Activated CD4-positive, alpha-beta T cell treated with anti-CD3 and anti-CD28 coated beads for 36 hours (primary cell): ENCODE measurements around the gene NADK. TPM values are rescaled to one million over a fixed set of nuclear protein-coding genes. Genes with fewer than 3 reads are reported as not detected.
"Not testable (repeated sequence)": the region's sequence is repeated elsewhere in the genome, so short reads cannot be mapped to it uniquely, and the experiment has no call there.

Source experiments
- ATAC-seq: fragments of 200-7000 bp; cut with Tn5 transposase; one replicate; pipeline ENCODE4 v1.10.0; 2021; ENCODE audit warnings: mild to moderate bottlenecking, moderate library complexity
- CTCF ChIA-PET: fragments of 350-600 bp; sonication (Branson Sonifier 250); formaldehyde crosslinking; loops from one replicate; lab custom pipeline; 2021; ENCODE audit warnings: antibody characterized with exemption; lab: Charles Lee
- POLR2A ChIA-PET: fragments of 350-600 bp; sonication (Branson Sonifier 250); formaldehyde crosslinking; loops from one replicate; lab custom pipeline; 2021; ENCODE audit warnings: antibody characterized with exemption, inconsistent platforms; lab: Charles Lee
- DNase-seq: peaks from one replicate; pipeline ENCODE4 v3.0.0-alpha.2; 2020
- H3K27ac Mint-ChIP-seq: one replicate; pipeline ENCODE4 v1.8.0; 2021; ENCODE audit warnings: mixed read lengths
- H3K27me3 Mint-ChIP-seq: one replicate; pipeline ENCODE4 v1.8.0; 2021; ENCODE audit warnings: mixed read lengths
- H3K36me3 Mint-ChIP-seq: one replicate; pipeline ENCODE4 v1.8.0; 2021; ENCODE audit warnings: low read depth, mixed read lengths
- H3K4me1 Mint-ChIP-seq: one replicate; pipeline ENCODE4 v1.8.0; 2021; ENCODE audit warnings: mixed read lengths
- H3K4me3 Mint-ChIP-seq: one replicate; pipeline ENCODE4 v1.8.0; 2021; ENCODE audit warnings: mild to moderate bottlenecking, moderate library complexity, mixed read lengths
- H3K9me3 Mint-ChIP-seq: one replicate; pipeline ENCODE4 v1.8.0; 2021; ENCODE audit warnings: low read depth, mixed read lengths
- intact Hi-C, 2 experiments: fragments of 100-400 bp; cut with DNase I in 1 of 2; cut with micrococcal nuclease in 1 of 2; formaldehyde crosslinking; loops; one replicate each; pipeline versions ENCODE4 v1.14.2 to v1.15.1; 2022 to 2024; cut with DNase I, micrococcal nuclease
- total RNA-seq, 2 experiments: library from RNA; stranded (reverse); gene quantifications; one replicate each; pipeline ENCODE4 v1.2.3, GENCODE V29; 2021

NADK gene
- total RNA-seq, 2 experiments from 2014 or later = 53.1 to 56.2 TPM

DNA sequence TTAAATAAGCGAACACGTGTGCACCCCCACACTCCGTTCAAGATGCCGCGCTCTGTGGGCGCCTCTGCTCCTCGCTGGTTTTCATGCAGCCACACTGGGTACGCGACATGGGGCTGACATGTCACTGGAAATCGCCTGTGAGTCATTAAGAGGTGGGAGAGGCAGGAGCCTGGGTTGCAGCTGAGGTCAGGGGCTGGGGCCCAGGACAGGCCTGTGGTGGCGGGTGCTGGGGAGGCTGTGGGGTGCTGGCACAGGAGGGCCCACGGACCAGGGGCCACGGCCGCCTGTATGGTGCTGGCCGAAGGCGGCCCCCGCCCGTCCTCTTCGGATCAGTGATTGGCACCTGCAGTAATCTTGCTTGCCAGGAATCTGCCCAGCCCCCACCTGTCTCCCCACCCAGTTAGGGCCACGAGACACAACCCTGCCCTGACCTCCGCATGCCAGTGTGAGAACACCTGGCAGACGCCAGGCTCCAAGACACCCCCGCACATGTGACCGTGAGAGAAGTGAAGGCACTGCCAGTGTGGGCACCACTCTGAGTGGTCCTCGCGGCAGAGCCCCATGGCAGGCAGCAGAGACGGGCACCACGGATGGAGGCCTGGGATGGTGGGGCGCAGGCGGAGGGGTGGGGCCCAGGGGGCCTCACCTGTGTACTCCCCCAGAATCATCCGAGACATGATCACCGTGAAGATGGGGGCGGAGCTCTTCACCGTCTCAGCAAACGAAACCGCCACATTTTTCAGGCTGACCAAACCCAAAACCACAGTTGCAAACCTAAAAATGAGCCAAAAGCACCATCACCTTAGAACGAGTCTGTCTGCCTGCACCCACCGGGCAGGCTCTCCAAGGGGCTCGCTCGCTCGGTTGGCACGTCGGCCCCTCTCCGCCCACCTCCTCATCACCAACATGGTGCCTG is 40.3 kb downstream of the NADK start:
- H3K4me1 Mint-ChIP-seq, H3K9me3 Mint-ChIP-seq, H3K27me3 Mint-ChIP-seq, H3K27ac Mint-ChIP-seq, intact Hi-C loops, DNase-seq, H3K4me3 Mint-ChIP-seq, H3K36me3 Mint-ChIP-seq, CTCF ChIA-PET, POLR2A ChIA-PET: not testable (repeated sequence)
- peak; percentile 55 for ATAC-seq

DNA sequence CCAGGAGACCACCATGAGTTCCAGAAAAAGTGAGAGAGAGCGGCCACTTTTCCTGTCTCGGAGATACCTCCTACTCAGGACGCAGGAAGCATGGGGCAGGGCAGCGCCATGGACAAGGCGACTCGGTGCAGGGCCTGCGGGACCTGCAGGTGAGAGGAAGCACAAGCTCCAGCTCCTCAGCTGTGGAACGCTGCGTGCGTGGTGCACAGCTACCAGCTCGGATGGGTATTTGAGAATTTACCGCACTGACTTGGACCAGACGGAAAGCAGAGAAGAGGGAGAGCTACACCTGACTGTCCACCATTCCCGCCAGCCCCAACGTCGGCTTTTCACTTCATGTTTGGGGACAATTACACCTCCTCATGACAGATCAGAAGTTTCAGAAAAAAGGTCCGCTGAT is 45.9 kb downstream of the NADK start:
- no peak for ATAC-seq
- Mint-ChIP-seq H3K9me3 (no peaks in the 10 kb centered on the region), H3K4me1 (peaks cover 10% of the 10 kb centered on the region), H3K4me3 (no peak overlapping the region), H3K27me3 (no peaks in the 10 kb centered on the region), H3K27ac (no peak overlapping the region), H3K36me3 (peaks cover 14% of the 10 kb centered on the region)
- ChIA-PET POLR2A (no interaction called here), CTCF (no interaction called here)
- DNase-seq = no peak
- intact Hi-C loops = no loop called here

DNA sequence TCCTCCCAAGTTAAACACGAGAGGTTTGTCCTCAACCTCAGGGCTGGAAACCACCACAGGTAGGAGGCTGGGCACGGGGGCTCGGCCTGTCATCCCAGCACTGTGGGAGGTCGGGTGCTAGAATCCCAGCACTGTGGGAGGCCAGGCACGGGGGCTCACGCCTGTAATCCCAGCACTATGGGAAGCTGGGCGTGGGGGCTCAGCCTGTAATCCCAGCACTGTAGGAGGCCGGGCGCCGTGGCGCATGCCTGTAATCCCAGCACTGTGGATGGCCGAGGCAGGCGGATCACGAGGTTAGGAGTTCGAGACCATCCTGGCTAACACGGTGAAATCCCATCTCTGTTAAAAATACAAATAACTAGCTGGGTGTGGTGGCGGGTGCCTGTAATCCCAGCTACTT is 47.4 kb downstream of the NADK start:
- CTCF ChIA-PET = no interaction called here

DNA sequence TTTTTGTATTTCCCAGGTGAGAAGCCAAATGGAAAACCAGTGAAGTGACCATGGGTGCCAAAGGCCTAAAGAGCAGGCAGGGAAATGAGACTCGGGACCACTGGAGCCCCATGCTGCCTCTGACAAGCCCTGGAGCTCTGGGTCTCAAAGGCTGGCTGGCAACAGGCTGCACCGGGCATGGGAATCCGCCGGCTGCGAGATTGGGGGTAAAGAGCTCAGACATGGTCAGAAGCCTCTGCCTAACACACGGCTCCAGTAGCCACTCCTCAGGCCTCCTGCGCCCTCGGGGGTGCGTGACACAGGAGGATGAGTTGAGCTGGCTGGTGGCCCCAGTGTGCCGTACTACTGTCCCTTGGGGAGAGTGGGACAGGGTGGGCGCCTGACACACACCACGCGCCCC is 48.0 kb downstream of the NADK start:
- H3K4me1 Mint-ChIP-seq = peaks cover 10% of the 10 kb centered on the region
- H3K27me3 Mint-ChIP-seq, intact Hi-C loops, H3K36me3 Mint-ChIP-seq, CTCF ChIA-PET, DNase-seq, ATAC-seq, POLR2A ChIA-PET, H3K27ac Mint-ChIP-seq, H3K9me3 Mint-ChIP-seq, H3K4me3 Mint-ChIP-seq: not testable (repeated sequence)

More for the DNA sequence above, 47.4 kb downstream of the NADK start:
- intact Hi-C loops = no loop called here
- no peak overlapping the region for H3K4me3 Mint-ChIP-seq
- no peak for DNase-seq
- peaks cover 12% of the 10 kb centered on the region for H3K36me3 Mint-ChIP-seq
- no peak for ATAC-seq
- no peak overlapping the region for H3K27ac Mint-ChIP-seq
- POLR2A ChIA-PET = no interaction called here
- peaks cover 10% of the 10 kb centered on the region for H3K4me1 Mint-ChIP-seq
- no peaks in the 10 kb centered on the region for H3K27me3 Mint-ChIP-seq
- no peaks in the 10 kb centered on the region for H3K9me3 Mint-ChIP-seq

DNA sequence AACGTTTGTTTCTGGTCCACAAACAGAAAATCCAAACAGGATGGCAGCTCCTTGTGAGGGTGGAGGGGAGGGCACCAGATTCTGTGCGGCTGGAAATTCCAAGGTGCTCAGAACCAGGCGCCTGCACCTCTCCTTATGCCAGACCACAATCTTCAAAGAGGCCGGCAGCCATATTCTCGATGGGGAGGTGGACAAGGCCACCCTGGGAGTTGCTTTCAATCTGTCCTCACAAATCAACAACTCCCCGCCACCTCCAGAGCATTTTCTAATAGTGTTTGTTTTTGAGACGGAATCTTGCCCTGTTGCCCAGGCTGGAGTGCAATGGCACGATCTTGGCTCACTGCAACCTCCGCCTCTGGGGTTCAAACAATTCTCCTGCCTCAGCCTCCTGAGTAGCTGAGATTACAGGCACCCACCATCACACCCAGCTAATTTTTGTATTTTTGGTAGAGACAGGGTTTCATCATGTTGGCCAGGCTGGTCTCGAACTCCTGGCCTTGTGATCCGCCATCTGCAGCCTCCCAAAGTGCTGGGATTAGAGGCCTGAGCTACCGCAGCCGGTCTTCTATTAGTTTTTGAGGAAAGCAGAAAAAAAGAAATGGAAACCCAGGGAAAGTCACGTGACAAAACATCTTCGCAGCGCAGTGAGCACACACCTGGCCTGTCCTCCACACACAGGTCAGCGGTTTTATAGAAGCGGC is 49.0 kb downstream of the NADK start:
- ATAC-seq, H3K36me3 Mint-ChIP-seq, DNase-seq, H3K9me3 Mint-ChIP-seq, H3K27me3 Mint-ChIP-seq, intact Hi-C loops, CTCF ChIA-PET, H3K4me3 Mint-ChIP-seq: not testable (repeated sequence)
- H3K27ac Mint-ChIP-seq = peak overlapping the region; percentile 10
- POLR2A ChIA-PET = interaction anchor here (0.6 kb wide), 1 partner anchor 232 kb away, joined by 3 read pairs; no protein-coding TSS in a partner anchor
- H3K4me1 Mint-ChIP-seq = peaks cover 10% of the 10 kb centered on the region

DNA sequence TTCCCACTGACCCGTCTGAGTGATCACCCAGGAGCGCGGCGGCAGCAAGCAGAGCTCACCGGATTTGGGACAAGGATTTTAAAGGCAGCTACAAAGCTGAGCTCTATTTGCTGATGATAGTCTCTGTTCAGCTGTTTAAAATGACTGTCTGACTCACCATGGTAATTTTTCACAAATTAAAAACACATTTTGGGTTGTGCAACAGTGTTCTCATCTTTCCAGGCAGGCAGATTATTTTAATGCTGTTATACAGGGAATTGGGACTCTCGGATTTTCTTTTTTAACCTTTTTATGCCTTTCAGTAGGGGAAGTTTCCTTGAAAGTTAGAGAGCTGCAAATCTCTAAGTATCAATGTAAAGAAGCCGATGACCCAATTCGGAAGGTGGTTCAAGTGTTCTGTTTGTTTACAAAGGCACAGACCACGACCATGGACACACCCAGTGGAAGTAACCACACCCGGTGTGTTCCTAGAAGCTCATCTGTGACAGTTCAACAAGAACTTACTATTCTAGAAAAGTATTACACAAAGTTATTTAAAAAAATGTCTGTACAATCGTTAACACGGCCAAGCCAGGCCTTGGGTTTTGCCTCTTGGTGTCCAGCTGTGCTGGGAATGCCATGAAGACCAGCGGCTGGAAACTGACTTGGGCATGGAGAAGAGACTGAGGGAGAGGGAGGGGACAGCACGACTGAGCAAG is 49.8 kb downstream of the NADK start:
- POLR2A ChIA-PET = interaction anchor here (0.6 kb wide), 1 partner anchor 231 kb away, joined by 3 read pairs; no protein-coding TSS in a partner anchor
- ATAC-seq, H3K9me3 Mint-ChIP-seq, H3K27me3 Mint-ChIP-seq, H3K36me3 Mint-ChIP-seq, intact Hi-C loops, H3K4me3 Mint-ChIP-seq, CTCF ChIA-PET, DNase-seq: not testable (repeated sequence)
- Mint-ChIP-seq H3K27ac (peak overlapping the region; percentile 33), H3K4me1 (peaks cover 10% of the 10 kb centered on the region)

DNA sequence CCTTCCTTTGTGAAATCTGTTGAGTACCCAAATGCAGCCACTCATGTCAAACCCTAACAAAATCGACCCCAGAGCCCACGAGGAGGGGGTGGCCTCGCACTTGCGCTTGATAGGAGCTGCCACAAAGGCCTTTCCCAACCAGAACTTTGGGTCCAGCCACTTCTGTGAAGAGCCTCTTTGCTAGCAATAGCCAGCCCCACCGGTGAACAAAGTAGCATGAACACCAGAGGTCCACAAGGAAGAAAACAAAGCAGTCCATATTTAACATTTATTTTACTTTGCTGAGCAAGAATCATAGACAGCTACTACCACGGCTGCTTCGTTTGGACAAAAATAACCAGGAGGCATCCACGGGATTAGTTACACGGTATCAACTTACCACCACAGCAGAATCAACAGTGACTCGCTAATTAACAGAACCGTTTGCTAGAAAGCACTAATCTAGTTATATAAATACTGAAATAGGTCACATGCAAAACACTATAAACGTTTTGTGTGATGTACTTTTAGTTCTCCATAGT is 51.1 kb downstream of the NADK start:
- ATAC-seq, H3K36me3 Mint-ChIP-seq, POLR2A ChIA-PET, intact Hi-C loops, H3K27me3 Mint-ChIP-seq, DNase-seq, CTCF ChIA-PET, H3K9me3 Mint-ChIP-seq, H3K4me3 Mint-ChIP-seq: not testable (repeated sequence)
- peak overlapping the region; percentile 30 for H3K27ac Mint-ChIP-seq
- peaks cover 10% of the 10 kb centered on the region for H3K4me1 Mint-ChIP-seq

DNA sequence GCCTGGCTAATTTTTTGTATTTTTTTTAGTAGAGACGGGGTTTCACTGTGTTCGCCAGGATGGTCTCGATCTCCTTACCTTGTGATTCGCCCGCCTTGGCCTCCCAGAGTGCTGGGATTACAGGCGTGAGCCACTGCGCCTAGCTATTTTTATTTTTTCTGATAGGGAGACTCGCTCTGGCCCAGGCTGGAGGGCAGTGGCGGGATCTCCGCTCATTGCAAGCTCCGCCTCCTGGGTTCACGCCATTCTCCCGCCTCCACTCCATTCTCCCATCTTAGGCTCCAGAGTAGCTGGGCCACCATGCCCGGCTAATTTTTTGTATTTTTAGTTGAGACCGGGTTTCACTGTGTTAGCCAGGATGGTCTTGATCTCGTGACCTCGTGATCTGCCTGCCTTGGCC is 52.2 kb downstream of the NADK start:
- intact Hi-C loops, H3K27me3 Mint-ChIP-seq, POLR2A ChIA-PET, H3K36me3 Mint-ChIP-seq, H3K27ac Mint-ChIP-seq, CTCF ChIA-PET, ATAC-seq, DNase-seq, H3K9me3 Mint-ChIP-seq: not testable (repeated sequence)
- Mint-ChIP-seq H3K4me3 (peak overlapping the region; percentile 53), H3K4me1 (peaks cover 15% of the 10 kb centered on the region)

DNA sequence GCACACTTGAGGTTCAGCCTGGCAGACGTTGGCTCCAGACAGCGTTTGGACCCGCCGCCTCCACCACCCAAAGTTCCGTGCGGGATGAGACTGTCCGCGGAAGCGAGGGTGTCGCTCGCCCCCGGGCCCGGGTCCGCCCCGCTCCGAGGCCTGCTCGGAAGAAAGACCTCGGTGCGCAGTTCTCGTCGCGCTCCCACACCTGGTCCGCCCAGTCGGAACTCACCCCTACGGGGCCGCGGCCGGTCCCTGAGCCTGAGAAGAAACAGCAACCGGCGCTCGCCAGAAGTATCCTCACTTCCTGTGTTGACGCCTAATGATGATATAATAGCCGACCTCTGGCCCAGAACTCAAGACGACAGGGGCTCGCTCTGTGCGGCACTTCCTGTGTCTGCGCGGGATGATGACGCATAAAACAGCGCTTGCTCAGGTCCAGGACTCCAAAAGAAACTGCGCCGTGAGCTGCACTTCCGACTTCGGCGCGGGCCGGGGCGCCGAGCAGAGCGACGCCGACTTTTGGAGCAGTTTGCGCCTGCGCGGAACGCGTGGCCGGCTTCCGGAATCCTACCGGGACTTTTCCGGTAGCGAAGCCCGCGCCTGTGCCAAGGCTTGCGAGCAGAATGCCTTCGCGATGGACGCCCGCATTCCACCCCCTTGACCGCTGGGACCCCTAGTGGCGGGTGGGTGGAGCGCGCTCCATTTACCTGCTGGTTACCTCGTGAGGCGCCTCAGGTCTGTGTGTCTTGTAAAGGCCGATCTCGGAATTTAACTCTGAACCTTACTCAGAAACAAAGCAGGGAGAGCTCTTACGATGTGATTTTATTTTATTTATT is 54.0 kb downstream of the NADK start, which contains the start of gene CDK11A:
CDK11A (minus strand) TSS at position 323 of the 830 bp plus-strand sequence. CDS start 1,539 bp downstream, outside the sequence.
- CTCF ChIA-PET, H3K27me3 Mint-ChIP-seq, POLR2A ChIA-PET, H3K9me3 Mint-ChIP-seq: not testable (repeated sequence)
- peak within 1 kb of the TSS; percentile 90 for H3K27ac Mint-ChIP-seq
- peaks cover 13% of the 10 kb centered on the region for H3K4me1 Mint-ChIP-seq
- intact Hi-C loops = loop anchor here in 1 of 2 experiments (1.0 to 5.0 kb wide), 4 partner anchors 150 to 325 kb away; partner anchors contain the start of genes CCNL2, GNB1 and SSU72
- DNase-seq = peak; percentile 98
- H3K36me3 Mint-ChIP-seq = peaks cover 16% of the 10 kb centered on the region
- ATAC-seq = peak; percentile 98
- H3K4me3 Mint-ChIP-seq = peak within 1 kb of the TSS; percentile 81

DNA sequence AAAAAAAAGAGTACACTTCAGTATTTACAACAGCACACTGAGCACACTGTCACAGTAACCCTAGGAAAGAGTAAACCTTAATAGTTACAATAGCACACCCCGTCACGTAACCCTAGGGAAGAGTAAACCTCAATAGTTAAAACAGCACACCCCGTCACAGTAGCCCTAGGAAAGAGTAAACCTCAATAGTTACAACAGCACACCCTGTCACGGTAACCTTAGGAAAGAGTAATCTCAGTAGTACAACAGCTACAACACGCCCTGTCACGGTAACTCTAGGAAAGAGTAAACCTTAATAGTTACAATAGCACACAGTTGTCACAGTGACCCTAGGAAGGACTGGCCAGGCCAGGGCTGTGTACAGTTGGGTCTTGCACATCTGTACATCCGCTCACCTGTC is 57.1 kb downstream of the NADK start:
- POLR2A ChIA-PET = interaction anchor here (0.6 kb wide), 1 partner anchor 107 kb away, joined by 3 read pairs; no protein-coding TSS in a partner anchor

More for the DNA sequence above, 57.1 kb downstream of the NADK start:
- intact Hi-C loops = loop anchor here in 1 of 2 experiments (5.0 kb wide), 1 partner anchor 186 kb away; no protein-coding TSS in a partner anchor
- peaks cover 27% of the 10 kb centered on the region for H3K36me3 Mint-ChIP-seq
- no peak overlapping the region for H3K4me3 Mint-ChIP-seq
- no peaks in the 10 kb centered on the region for H3K27me3 Mint-ChIP-seq
- CTCF ChIA-PET = interaction anchor here (0.6 kb wide), 1 partner anchor 150 kb away, joined by 3 read pairs; no protein-coding TSS in a partner anchor
- ATAC-seq (no peak), DNase-seq (no peak)
- no peaks in the 10 kb centered on the region for H3K9me3 Mint-ChIP-seq
- peak overlapping the region; percentile 60 for H3K27ac Mint-ChIP-seq
- H3K4me1 Mint-ChIP-seq = peaks cover 5% of the 10 kb centered on the region
